Hepatocyte (in vitro differentiated cells): Measurements from ENCODE around the gene DNM3. TPM values are rescaled to one million over a fixed set of nuclear protein-coding genes. Genes with fewer than 3 reads are reported as not detected.

Source experiments
- DNase-seq: peaks from one replicate; pipeline ENCODE4 v3.0.0-alpha.2; 2016; ENCODE audit warnings: low spot score
- H2AFZ ChIP-seq: fragments of 200-600 bp; sonication (generic); 2 replicates; pipeline ENCODE4 v1.6.0; 2016; ENCODE audit warnings: antibody characterized with exemption, mild to moderate bottlenecking
- H3K27ac ChIP-seq: fragments of 200-600 bp; sonication (generic); 2 replicates; pipeline ENCODE4 v1.5.1; 2016; ENCODE audit warnings: mild to moderate bottlenecking
- H3K27me3 ChIP-seq: fragments of 200-600 bp; sonication (generic); 2 replicates; pipeline ENCODE4 v1.6.1; 2016
- H3K36me3 ChIP-seq: fragments of 200-600 bp; sonication (generic); replicated peaks from 2 replicates; pipeline ENCODE4 v1.5.1; 2016; ENCODE audit warnings: low read depth; ENCODE audit not compliant: insufficient read depth
- H3K4me1 ChIP-seq: fragments of 200-600 bp; sonication (generic); 2 replicates; pipeline ENCODE4 v1.5.1; 2016; ENCODE audit warnings: mild to moderate bottlenecking, moderate library complexity; ENCODE audit not compliant: insufficient read depth
- H3K4me2 ChIP-seq: fragments of 200-600 bp; sonication (generic); 2 replicates; pipeline ENCODE4 v1.6.0; 2016
- H3K4me3 ChIP-seq: fragments of 200-600 bp; sonication (generic); 2 replicates; pipeline ENCODE4 v1.5.1; 2016; ENCODE audit warnings: mild to moderate bottlenecking
- H3K79me2 ChIP-seq: fragments of 200-600 bp; sonication (generic); 2 replicates; pipeline ENCODE4 v1.6.0; 2017; ENCODE audit warnings: mild to moderate bottlenecking
- H3K9me2 ChIP-seq: fragments of 200-600 bp; sonication (generic); replicated peaks from 2 replicates; pipeline ENCODE4 v1.6.0; 2017; ENCODE audit warnings: mild to moderate bottlenecking; ENCODE audit not compliant: insufficient read depth
- H3K9me3 ChIP-seq: fragments of 200-600 bp; sonication (generic); 2 replicates; pipeline ENCODE4 v1.5.1; 2016; ENCODE audit warnings: low read depth, mild to moderate bottlenecking
- H4K20me1 ChIP-seq: fragments of 200-600 bp; sonication (generic); 2 replicates; pipeline ENCODE4 v1.6.0; 2016; ENCODE audit warnings: mild to moderate bottlenecking; ENCODE audit not compliant: insufficient read depth, poor library complexity, severe bottlenecking
- CTCF ChIP-seq: fragments of 200-600 bp; sonication (generic); IDR thresholded peaks from 2 replicates; pipeline ENCODE4 v1.5.1; 2016; ENCODE audit warnings: antibody characterized with exemption, mild to moderate bottlenecking; ENCODE audit not compliant: poor library complexity
- EZH2 ChIP-seq: fragments of 200-600 bp; sonication (generic); IDR thresholded peaks from 2 replicates; pipeline ENCODE4 v1.6.1; 2016; ENCODE audit warnings: antibody characterized with exemption, mild to moderate bottlenecking, borderline replicate concordance
- EZH2phosphoT487 ChIP-seq: fragments of 200-600 bp; sonication (generic); IDR thresholded peaks from one replicate; pipeline ENCODE4 v1.6.1; 2018; ENCODE audit warnings: antibody characterized with exemption, mild to moderate bottlenecking, low read depth, moderate library complexity; ENCODE audit not compliant: unreplicated experiment, severe bottlenecking
- WGBS: methylation state at CpG from one replicate; pipeline ENCODE4 v1.1.6; 2016; ENCODE audit warnings: low lambda C conversion rate; ENCODE audit errors: missing lambda C conversion rate; 5-methylcytosine and 5-hydroxymethylcytosine counted together
- polyA plus RNA-seq: library from polyadenylated mRNA; unstranded; fragments of >200 nt; fragmentation: Nextera tagmentation; extraction: Ambion mirVana; gene quantifications from 2 replicates; pipeline ENCODE4 v1.2.1, GENCODE V29; 2016
- total RNA-seq: library from RNA; depleted of rRNA; stranded (reverse); fragments of >200 nt; gene quantifications from 2 replicates; pipeline ENCODE4 v1.2.3, GENCODE V29; 2014

DNM3 gene
- total and polyA plus RNA-seq, 2 experiments from 2014 or later: 1.5 TPM; not detected in 1

GRCh38 chr1:172425339-172425738, 584.0 kb downstream of the DNM3 start:
- Histone ChIP-seq H3K4me3 (no peak overlapping the region), H3K9me2 (no peaks in the 10 kb centered on the region), H3K4me1 (peaks cover 3% of the 10 kb centered on the region), H3K36me3 (no peaks in the 10 kb centered on the region), H2AFZ (no peak overlapping the region), H3K27ac (no peak overlapping the region), H3K27me3 (no peaks in the 10 kb centered on the region), H4K20me1 (no peaks in the 10 kb centered on the region), H3K4me2 (no peak overlapping the region), H3K9me3 (no peaks in the 10 kb centered on the region), H3K79me2 (peaks cover 5% of the 10 kb centered on the region)
- no peak for DNase-seq
- no peak for TF ChIP-seq EZH2phosphoT487
- TF ChIP-seq CTCF: no peak
- TF ChIP-seq EZH2: no peak
- whole genome bisulfite sequencing: 97% methylated on average over 3 of the region's 3 CpGs

GRCh38 chr1:172427191-172427590, 585.9 kb downstream of the DNM3 start:
- 92% methylated on average over 2 of the region's 2 CpGs for WGBS
- Histone ChIP-seq H3K36me3 (no peaks in the 10 kb centered on the region), H2AFZ (no peak overlapping the region), H3K27me3 (no peaks in the 10 kb centered on the region), H3K27ac (no peak overlapping the region), H3K9me3 (no peaks in the 10 kb centered on the region), H3K4me2 (no peak overlapping the region), H3K79me2 (peaks cover 5% of the 10 kb centered on the region), H3K9me2 (no peaks in the 10 kb centered on the region), H3K4me3 (no peak overlapping the region), H4K20me1 (no peaks in the 10 kb centered on the region), H3K4me1 (peaks cover 9% of the 10 kb centered on the region)
- no peak for TF ChIP-seq EZH2
- no peak for TF ChIP-seq EZH2phosphoT487
- TF ChIP-seq CTCF: no peak
- DNase-seq: no peak

- Histone ChIP-seq H3K27me3 (no peaks in the 10 kb centered on the region), H4K20me1 (no peaks in the 10 kb centered on the region), H3K27ac (no peak overlapping the region), H3K79me2 (peaks cover 7% of the 10 kb centered on the region), H3K4me3 (no peak overlapping the region), H3K4me1 (peaks cover 14% of the 10 kb centered on the region), H3K9me2 (no peaks in the 10 kb centered on the region), H3K4me2 (no peak overlapping the region), H3K36me3 (no peaks in the 10 kb centered on the region), H3K9me3 (no peaks in the 10 kb centered on the region), H2AFZ (no peak overlapping the region)
- TF ChIP-seq EZH2: no peak
- peak; percentile 86 for TF ChIP-seq CTCF
- no peak for TF ChIP-seq EZH2phosphoT487
- DNase-seq: peak; percentile 78
- 93% methylated on average over 1 of the region's 1 CpG for WGBS
Observed at GRCh38 chr1:172429331-172430127, 588.2 kb downstream of the DNM3 start.
